Measurements from ENCODE around the gene ATP6V0A1.
A peak's percentile ranks its signal among the peaks of the same experiment; 100 is the strongest.
"Not testable (repeated sequence)": the region's sequence is repeated elsewhere in the genome, so short reads cannot be mapped to it uniquely, and the experiment has no call there.

The ATP6V0A1 gene

DNA sequence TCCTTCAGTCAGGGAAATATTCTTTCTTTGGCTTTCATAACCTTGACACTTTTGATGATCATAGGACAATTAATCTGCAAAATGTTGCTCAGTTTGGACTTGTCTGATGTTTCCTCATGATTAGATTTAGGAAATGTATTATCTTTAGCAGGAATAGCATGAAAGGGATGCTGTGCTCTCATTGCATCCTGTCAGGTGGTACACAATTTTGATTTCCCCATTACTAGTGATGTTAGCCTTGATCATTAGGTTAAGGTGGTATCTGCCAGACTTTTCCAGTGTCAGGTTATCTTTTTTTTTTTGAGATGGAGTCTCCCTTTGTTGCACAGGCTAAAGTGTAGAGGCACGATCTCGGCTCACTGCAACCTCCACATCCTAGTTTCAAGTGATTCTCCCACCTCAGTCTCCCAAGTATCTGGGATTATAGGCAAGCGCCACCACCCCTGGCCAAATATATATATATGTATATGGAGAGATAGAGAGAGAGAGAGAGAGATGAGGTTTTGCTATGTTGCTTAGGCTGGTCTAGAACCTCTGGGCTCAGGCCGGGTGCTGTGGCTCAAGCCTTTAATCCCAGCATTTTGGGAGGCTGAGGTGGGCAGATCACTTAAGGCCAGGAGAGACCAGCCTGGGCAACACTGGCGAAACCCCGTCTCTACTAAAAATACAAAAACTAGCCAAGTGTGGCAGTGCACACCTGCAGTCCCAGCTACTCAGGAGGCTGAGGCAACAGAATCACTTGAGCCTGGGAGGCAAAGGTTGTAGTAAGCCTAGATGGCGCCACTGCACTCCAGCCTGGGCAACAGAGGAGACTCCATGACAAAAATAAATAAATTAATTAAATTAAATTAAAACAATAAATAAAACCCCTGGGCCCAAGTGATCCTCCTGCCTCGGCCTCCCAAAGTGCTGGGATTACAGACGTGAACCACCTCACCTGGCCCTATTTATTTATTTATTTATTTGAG is 19.8 kb upstream of the ATP6V0A1 start:
- peak; percentile 53 for DNase-seq

GRCh38 chr17:42441371-42442195 is 17.1 kb upstream of the ATP6V0A1 start:
- peak; percentile 48 for DNase-seq

GRCh38 chr17:42442196-42442565 is 16.5 kb upstream of the ATP6V0A1 start:
- DNase-seq: peak; percentile 30

DNA sequence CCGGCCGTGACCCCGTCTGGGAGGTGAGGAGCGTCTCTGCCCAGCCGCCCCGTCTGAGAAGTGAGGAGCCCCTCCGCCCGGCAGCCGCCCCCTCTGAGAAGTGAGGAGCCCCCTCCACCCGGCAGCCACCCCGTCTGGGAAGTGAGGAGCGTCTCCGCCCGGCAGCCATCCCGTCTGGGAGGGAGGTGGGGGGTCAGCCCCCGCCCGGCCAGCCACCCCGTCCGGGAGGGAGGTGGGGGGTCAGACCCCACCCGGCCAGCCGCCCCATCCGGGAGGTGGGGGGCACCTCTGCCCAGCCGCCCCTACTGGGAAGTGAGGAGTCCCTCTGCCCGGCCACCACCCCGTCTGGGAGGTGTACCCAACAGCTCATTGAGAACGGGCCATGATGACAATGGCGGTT is 9.5 kb upstream of the ATP6V0A1 start:
- not testable (repeated sequence) for DNase-seq

GRCh38 chr17:42449838-42450237 is 8.8 kb upstream of the ATP6V0A1 start:
- not testable (repeated sequence) for DNase-seq

DNA sequence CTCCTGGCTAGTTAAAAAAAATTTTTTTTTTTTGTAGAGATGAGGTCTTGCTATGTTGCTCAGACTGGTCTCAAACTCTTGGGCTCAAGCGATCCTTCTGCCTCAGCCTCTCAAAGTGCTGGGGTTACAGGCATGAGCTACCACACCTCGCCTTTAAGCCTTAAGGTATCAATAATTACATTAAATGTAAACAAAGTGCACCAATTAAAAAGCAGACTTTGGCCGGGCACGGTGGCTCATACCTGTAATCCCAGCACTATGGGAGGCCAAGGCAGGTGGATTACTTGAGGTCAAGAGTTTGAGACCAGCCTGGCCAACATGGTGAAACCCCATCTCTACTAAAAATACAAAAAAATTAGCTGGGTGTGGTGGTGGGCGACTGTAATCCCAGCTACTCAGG is 7.4 kb upstream of the ATP6V0A1 start:
- not testable (repeated sequence) for DNase-seq

- no peak for DNase-seq
These were observed 5.2 kb upstream of the ATP6V0A1 start for GRCh38 chr17:42453439-42453838.

GRCh38 chr17:42454987-42455386 is 3.7 kb upstream of the ATP6V0A1 start:
- DNase-seq: not testable (repeated sequence)

GRCh38 chr17:42456223-42457106 is 2.2 kb upstream of the ATP6V0A1 start:
- no peak for DNase-seq

DNA sequence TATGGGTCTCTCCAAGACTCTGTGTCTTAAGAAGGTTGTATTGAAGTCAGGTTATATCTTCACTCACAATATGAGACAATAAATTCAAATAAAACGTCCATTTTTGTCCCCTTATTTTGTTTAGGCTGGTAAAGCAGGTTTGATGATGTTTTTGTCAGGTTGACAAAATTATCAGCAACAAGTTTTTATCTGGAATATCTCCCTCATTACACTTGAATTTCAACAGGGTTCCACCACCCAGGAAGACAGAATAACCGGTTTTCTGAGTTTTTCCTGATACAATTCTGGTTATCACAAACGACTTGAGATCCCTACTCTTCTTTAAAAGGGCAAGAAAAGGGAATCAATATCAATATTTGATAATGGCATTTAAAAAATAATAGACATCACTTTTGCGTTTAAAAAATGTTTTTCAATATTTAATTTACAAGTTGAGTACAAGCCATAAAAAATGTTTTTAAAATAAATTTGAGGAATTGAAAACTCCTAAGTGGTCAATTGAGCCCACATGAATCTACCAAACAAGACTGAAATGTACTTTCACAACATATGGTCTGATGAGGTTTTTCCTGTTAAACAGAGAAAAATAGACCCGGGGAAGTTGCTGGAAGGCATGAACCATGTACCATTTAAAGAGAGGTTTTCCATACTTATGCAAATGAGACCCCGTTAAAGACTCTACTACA is 1.4 kb upstream of the ATP6V0A1 start:
- DNase-seq: peak; percentile 29

DNA sequence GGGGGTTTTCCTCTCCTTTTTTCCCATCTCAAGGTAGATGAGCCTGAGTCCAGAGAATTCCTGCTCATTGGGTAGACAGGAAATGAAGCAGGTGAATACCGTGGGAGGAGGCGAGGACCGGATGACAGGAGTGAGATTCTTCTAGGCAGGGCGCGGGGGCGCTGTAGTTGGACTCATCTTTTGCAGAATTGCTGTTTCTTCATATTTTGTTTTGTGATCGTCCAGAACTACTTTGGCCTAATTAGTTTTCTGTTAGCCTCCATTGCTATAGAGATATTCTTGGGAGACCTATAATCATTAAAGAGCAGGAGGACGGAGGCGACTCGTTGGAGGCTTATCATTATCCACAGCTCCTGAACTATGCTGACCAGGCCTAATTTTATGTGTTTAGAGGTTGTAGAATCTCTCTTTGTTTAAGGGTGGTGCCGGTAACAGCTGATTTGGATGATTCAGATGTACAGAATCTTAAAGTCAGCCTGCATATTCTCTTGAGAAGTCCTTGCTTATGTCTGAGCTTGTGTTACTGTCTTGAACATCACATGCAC is 650 bp downstream of the ATP6V0A1 start:
- peak; percentile 89 for DNase-seq

DNA sequence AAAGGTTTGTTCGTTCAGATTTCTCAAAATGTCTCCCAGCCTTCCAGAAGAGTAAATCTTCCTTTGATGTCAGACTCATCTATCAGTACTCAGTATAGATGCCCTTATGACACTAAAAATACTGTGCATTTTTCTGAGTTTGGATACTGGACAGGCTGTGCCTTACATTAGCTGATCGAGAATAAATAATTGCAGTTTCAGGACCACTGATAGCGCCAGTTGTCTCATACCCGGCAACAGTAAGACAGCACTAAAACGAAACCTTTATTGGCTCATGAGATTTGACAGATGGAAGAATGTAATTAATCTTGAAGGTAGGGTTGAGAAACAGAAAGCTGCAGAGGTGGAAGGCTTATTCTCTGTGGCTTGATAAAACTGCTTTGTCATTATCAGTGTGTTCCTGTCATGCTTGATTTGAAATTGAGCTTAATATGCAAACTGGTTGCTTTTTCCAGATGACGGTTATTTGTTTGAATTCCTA is 1.2 kb downstream of the ATP6V0A1 start:
- DNase-seq: peak; percentile 54

DNA sequence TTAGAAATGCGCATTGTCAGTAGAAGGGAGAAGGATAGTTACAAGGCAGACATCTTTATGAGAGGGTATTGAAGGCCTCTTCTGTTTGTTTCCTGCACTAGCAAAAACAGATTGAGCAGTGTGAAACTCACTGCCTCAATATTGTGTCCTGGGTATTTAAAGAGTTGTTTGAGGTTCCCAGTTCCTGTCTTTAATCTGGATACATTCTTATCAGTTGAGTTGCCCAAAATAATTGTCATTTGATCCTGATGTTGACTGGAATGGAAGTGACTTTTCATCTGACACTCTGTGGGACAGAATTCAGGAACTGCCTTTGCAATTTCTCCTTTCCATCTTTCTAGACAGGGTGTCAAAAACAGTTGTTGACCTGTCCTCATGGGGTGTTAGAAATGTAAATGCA is 1.7 kb downstream of the ATP6V0A1 start:
- peak; percentile 50 for DNase-seq

DNA sequence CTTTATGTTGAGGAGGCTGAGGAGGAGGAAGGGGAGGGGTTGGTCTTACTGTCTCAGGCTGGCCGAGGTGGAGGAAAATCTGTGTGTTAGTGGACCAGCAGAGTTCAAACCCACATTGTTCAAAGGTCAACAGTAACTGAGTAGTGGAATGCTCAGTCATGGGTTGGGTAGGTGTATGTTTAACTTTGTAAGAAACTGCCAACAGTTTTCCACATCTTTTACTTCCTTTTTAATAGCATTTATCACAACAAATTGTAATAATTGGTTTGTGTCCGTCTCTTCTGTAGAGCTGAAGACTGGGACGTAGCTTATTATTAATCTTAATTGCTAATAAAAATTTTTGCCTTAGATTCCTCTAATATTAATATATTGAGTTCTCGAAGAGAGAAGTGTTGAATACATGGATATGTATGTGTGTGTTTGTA is 5.3 kb downstream of the ATP6V0A1 start:
- no peak for DNase-seq

DNA sequence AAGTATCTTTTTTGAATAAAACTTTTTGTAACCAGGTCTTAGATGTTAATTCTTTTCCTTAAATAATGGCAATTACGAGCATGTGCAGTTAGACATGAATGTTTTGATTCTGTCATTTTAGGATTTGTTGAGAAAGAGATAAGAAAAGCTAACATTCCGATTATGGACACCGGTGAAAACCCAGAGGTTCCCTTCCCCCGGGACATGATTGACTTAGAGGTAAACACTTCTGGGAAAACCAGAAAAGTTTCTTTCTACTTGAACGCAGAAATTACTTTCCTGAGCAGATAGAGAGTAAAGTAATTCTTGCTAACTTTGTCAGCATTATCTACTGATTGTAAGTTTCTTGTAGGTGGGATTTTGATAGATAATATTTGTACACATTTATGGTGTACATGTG is 9.2 kb downstream of the ATP6V0A1 start:
- DNase-seq: no peak

- DNase-seq: no peak
These were observed 14.2 kb downstream of the ATP6V0A1 start for GRCh38 chr17:42472709-42473521.

DNA sequence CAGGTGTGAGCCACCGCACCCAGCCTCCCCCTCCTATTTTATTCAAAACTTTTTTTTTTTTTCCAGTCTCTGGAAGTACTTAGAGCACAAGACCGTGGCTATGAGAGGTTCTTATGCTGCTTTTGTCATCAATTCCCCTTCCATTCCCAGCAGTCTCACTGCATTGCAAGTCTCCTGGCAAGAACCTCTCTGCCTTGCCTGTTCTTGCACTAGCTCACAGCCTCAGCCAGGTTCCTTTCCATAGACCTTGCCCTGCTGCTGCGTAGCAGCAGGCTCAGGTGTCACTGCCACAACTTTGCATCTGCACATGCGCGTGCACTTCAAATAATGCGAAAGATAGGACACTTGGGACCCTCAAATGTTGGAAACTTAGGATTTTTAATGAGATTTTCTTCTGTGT is 15.6 kb downstream of the ATP6V0A1 start:
- DNase-seq: no peak

DNA sequence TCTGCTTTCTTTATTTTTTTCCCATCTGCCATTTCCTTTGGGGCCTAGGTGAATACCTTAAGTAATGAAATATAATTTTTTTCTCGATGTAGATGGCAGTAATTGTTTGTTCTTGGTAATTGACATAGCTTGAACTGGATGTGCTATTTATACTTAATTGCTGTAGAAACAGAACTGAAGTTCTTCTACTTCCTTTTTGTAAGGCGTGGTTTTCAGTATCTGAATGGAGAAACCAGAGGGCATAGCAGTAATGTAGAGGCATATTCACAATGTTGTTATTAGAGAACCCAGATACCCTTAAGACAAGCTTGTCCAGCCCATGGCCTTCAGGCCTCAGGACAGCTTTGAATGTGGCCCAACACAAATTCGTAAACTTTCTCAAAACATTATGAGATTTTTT is 16.4 kb downstream of the ATP6V0A1 start:
- no peak for DNase-seq

GRCh38 chr17:42475835-42476234 is 17.2 kb downstream of the ATP6V0A1 start:
- no peak for DNase-seq

GRCh38 chr17:42476411-42476810 is 17.7 kb downstream of the ATP6V0A1 start:
- no peak for DNase-seq

- DNase-seq: no peak
These were observed 18.5 kb downstream of the ATP6V0A1 start for GRCh38 chr17:42477173-42477572.
